ENCODE results near the gene SCYL3. TPM values are rescaled to one million over a fixed set of nuclear protein-coding genes. Genes with fewer than 3 reads are reported as not detected.
"Not testable (repeated sequence)": the region's sequence is repeated elsewhere in the genome, so short reads cannot be mapped to it uniquely, and the experiment has no call there.

The SCYL3 gene
- polyA plus RNA-seq, 3 donors = 16.6 to 18.9 (median 18.5) TPM

DNA sequence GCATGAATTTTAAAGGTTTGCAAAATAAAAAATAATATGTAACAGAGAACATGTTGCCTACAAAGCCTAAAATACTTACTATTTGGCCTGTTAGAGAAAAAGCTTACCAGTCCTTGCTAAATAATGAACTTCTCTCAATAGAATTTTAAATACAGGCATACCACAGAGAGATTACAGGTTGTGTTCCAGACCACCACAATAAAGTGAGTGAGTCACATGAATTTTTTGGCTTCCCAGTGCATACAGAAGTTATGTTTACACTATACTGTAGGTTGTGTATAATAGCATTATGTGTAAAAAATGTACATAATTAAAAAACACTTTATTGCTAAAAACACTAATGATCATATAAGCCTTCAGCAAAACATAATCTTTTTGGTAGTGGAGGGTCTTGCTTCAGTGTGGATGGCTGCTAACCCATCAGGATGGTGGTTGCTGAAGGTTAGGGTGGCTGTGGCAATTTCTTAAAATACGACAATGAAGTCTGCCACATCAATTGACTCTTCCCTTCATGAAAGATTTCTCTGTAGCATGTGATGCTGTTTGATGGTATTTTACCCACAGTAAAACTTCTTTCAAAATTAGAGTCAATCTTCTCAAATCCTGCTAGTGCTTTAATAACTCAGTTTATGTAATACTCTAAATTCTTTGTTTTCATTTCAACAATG lies 48.6 kb downstream of the SCYL3 start:
- DNase-seq (ENCODE audit: extremely low read depth in 1 of 11, low read depth in 9 of 11, low spot score in 4 of 11) = no peak

DNA sequence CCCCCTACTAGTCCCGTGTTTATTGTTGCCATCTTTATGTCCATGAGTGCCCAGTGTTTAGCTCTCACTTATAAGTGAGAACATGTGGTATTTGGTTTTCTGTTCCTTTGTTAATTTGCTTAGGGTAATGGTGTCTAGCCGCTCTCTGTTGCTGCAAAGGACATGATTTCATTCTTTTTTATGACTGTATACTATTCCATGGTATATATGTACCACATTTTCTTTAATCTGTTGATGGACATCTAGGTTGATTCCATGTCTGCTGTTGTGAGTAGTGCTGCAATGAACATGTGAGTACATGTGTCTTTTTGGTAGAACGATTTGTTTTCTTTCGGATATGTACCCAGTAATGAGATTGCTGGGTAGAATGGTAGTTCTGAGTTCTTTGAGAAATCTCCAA lies 54.8 kb downstream of the SCYL3 start:
- DNase-seq (ENCODE audit: extremely low read depth in 1 of 11, low read depth in 9 of 11, low spot score in 4 of 11) = no peak

DNA sequence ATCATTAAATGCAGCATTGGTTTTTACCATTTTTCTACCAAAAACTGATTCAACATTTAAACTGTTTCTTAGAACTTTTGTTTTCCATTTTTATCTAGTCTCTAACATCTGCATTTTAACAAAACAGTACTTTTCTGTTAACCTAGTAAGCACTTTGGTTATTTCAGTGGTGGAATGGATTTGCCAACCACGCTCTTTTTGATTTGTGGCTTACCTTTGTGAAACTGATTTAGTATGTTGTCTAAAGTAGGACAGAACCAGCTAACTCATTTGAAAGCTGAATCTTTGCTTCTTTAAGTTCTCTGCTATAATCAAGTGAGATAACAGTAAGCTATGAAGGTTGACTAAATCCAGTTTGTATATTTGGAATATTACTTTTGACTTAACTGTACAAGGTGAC lies 57.5 kb downstream of the SCYL3 start:
- no peak for DNase-seq (ENCODE audit: extremely low read depth in 1 of 11, low read depth in 9 of 11, low spot score in 4 of 11)

- DNase-seq (ENCODE audit: extremely low read depth in 1 of 11, low read depth in 9 of 11, low spot score in 4 of 11) = no peak
These were observed 58.0 kb downstream of the SCYL3 start for GRCh38 chr1:169835647-169836046.

DNA sequence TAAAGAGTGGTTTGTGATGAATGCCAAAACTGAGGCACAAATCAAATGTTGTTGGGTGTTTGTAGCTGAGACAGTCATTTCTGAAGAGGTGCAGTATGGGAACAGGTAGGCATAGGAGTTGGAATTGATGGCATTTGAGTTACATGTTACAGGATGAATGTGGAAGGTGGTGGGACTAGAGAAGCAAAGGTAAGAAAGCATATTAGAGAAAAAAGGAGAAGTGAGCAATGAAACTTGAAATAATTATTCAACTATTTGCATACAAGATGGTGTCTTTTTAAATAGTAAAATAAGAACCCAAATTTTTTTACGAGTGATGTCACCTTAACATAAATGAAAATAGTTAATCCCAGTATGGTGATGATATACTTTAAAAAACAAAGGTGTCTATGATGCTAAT lies 58.8 kb downstream of the SCYL3 start:
- no peak for DNase-seq (ENCODE audit: extremely low read depth in 1 of 11, low read depth in 9 of 11, low spot score in 4 of 11)

GRCh38 chr1:169833179-169833901 lies 60.4 kb downstream of the SCYL3 start:
- no peak for DNase-seq (ENCODE audit: extremely low read depth in 1 of 11, low read depth in 9 of 11, low spot score in 4 of 11)

- DNase-seq (ENCODE audit: extremely low read depth in 1 of 11, low read depth in 9 of 11, low spot score in 4 of 11) = no peak
These were observed 64.0 kb downstream of the SCYL3 start for GRCh38 chr1:169829671-169830070.

DNA sequence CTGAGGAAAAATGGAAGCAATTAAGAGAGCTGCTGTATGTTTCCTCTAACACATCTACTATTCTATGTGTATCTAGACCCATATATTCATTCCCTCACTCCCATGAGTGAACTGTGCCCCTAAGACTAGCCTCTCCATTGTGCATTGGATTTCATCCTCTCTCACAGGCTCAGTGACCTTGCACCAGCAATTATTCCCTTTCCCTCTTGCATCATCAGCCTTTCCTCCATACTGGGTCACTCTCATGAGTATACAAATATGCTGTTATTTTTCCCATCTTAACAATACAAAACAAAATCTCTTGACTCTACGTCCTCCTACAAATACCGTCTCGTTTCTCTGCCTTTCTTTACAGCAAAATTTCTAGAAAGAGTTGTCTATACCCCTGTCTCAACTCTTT lies 69.5 kb downstream of the SCYL3 start:
- no peak for DNase-seq (ENCODE audit: extremely low read depth in 1 of 11, low read depth in 9 of 11, low spot score in 4 of 11)

DNA sequence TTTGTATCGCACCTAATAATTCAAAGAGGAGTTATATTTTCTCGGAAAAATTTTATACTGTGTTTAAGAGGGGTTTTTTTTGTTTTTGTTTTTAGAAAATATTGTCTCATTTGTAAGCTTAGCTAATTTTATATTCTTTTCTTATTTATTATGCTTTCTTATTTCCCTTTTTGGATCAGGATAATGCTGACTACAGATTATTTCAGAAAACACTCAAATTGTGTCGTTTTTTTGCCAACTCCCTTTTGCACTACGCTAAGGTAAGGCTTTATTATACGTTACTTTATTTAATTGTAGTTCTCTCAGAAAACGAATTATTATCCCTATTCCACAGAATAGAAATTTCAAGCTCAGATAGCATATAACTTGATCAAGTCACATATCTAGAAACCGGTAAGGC lies 72.2 kb downstream of the SCYL3 start:
- DNase-seq (ENCODE audit: extremely low read depth in 1 of 11, low read depth in 9 of 11, low spot score in 4 of 11) = no peak

DNA sequence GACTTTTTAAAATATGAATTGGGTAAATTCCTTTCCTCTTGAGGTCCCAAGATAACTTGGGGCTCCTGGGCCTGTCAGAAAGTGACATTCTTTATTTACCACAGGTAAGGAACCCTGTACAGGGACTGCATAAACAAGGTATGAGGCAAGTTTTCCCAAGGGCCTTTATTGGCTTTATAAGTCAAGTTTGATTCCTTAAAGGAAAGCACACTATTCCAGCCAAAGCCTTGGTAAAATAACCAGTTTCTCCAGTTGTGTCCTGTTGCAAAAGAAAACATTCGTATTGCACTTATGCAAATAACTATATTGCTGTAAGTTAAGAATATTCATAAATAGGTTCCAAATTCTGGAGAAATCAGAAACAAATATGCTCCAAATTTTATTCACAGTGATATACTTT lies 77.1 kb downstream of the SCYL3 start:
- DNase-seq (ENCODE audit: extremely low read depth in 1 of 11, low read depth in 9 of 11, low spot score in 4 of 11) = no peak

GRCh38 chr1:169814265-169814664 lies 79.4 kb downstream of the SCYL3 start:
- DNase-seq (ENCODE audit: extremely low read depth in 1 of 11, low read depth in 9 of 11, low spot score in 4 of 11) = no peak

GRCh38 chr1:169812131-169812530 lies 81.6 kb downstream of the SCYL3 start:
- no peak for DNase-seq (ENCODE audit: extremely low read depth in 1 of 11, low read depth in 9 of 11, low spot score in 4 of 11)

DNA sequence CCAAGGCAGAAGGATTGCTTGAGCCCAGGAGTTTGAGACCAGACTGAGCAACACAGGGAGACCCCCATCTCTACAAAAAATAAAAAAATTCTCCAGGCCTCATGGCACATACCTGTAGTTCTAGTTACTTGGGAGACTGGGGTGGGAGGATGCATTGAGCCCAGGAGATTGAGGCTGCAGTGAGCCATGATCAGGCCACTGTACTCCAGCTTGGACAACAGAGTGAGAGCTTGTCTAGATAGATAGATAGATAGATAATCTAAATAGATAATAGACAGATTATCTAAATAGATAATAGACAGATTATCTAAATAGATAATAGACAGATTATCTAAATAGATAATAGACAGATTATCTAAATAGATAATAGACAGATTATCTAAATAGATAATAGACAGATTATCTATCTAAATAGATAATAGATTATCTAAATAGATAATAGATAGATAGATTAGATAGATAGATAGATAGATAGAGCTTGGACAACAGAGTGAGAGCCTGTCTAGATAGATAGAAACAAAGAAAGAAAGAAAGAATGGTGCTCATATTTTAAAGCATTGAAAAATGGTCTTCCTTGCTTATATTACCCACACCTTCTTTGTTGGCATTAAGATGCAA lies 82.2 kb downstream of the SCYL3 start:
- DNase-seq (ENCODE audit: extremely low read depth in 1 of 11, low read depth in 9 of 11, low spot score in 4 of 11) = not testable (repeated sequence)

- DNase-seq (ENCODE audit: extremely low read depth in 1 of 11, low read depth in 9 of 11, low spot score in 4 of 11) = peak in 4 of 11 donors; percentile 15 to 30 (median 20)
These were observed 84.2 kb downstream of the SCYL3 start for GRCh38 chr1:169809370-169810095.

DNA sequence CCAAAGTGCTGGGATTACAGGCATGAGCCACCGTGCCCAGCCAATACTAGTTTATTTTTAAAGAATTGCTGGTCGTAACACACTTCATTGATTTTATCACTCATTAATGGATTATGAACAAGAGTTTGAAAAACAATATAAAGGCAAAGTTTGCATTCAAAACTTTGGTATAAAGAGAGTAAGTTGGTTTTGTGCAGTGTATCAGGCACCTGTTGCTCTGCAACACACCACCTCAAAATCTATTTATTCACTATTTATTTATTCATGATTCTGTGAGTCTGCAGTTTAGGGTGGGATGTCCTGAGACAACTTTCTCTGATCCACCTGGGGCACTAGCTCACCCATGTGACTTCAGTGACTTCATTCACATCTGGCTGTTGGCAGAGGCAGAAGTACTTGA lies 88.8 kb downstream of the SCYL3 start:
- DNase-seq (ENCODE audit: extremely low read depth in 1 of 11, low read depth in 9 of 11, low spot score in 4 of 11) = no peak

GRCh38 chr1:169802888-169803287 lies 90.8 kb downstream of the SCYL3 start:
- DNase-seq (ENCODE audit: extremely low read depth in 1 of 11, low read depth in 9 of 11, low spot score in 4 of 11) = no peak
